Putamen (tissue), 1 donor: ENCODE data around the gene NECAB3.

Experiments
- DNase-seq: peaks from one replicate; pipeline ENCODE4 v3.0.0-alpha.2; 2016; ENCODE audit warnings: low spot score

Gene NECAB3

DNA sequence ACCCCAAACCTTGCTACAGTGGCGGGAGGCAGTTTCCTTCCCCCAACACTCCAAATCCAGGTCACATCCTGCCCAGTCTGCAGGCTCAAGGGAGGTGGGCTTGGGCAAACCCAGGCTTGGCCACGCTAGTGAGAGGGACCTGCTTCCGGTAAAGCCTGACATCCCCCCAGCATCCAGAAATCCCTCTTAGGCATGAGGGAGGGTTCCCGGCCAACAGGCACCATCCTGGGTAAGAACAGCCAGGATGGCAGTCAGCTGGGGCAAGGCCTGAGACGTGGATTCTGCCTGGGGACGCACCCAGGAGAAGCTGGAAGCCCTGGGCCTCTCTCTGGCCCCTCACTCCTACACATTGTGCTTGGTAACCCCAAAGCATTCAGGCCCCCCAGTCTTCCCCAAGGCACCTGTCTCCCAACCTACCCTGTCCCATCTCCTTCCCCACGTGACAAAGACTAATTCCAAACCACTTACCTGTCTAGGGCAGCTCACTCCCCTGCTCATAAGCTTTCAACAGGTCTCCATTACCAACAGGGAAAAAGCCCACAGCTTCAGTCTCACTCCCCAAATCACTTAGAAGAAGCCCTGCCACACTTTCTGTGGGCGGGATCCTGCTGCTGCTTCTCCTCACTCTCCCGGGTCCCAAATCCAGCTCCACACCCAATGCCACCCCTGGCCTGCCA is 10.0 kb downstream of the NECAB3 start:
- no peak for DNase-seq

- DNase-seq = peak; percentile 79
Measured at GRCh38 chr20:33663161-33664084, 10.8 kb downstream of the NECAB3 start.

DNA sequence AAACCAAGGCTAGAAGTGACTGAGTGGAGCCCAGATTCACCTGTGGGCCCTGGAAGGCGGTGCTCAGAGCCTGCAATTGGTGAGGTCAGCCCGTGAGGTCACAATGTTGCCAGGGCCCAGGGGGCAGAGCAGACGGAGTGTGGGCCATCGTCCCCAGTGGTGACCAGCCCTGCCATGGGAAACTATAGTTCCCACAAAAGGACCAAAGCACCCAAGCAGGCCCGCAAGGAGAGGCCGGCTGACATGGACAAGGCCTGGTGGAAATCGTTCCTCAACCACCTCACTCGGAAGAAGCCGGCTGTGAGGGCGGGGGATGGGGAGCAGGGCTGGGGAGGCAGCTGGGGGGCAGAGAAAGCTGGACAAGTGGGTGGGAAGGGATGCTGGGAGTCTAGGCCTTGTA is 12.1 kb downstream of the NECAB3 start, which contains the start of gene C20orf144:
TSS of gene C20orf144 (plus strand) at position 156 of the 400 bp plus-strand sequence. CDS start at position 175, 19 bp downstream.
- no peak for DNase-seq

DNA sequence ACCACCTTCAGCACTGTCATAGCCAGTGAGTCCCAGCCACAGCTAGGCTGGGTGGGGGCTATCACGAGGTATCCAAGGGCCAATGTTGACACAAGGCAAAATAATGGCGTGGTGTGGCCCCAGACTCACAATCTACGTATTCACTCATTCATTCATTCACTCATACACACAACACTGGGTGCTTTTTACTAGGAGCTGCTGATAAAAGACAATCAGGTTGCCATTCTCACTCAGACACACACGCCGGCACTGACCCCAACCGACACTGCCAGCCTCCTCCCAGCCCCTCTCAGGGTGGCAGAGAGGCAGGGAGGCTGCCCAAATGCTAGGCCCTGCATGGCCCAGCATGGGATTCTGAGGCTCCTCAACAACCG is 13.6 kb downstream of the NECAB3 start:
- DNase-seq = no peak

DNA sequence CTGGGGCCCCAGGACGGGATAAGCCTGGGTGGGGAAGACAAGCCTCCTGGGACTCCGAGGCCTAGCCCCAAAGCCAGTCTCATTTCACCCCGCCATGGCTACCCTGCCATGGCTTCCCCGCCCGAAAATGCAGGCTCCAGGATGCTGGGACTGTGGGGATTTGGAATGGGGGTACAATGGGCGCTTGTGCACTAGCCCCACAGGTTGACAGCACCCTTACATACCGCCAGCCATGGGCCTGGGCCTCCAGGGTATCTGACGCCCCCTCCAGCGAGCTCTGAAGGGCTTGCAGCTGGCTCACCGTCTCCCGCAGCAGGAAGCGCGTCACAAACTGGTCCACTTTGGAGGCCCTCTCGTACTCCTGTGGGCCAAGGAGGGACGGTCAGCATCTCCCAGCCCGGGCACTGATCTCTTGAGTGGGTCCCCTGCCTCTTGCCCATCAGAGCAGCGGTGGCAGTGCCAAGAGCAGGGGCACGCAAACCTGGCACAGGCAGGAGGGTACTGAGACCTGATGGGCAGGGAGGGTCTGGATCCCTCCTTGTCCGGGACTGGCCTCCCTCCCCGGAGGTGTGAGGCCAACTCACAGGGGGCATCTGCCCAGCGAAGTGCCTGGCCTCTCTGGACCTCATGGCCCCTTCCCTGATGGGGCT is 14.1 kb downstream of the NECAB3 start:
- DNase-seq = no peak

- no peak for DNase-seq
Measured at GRCh38 chr20:33659341-33660034, 14.7 kb downstream of the NECAB3 start.

DNA sequence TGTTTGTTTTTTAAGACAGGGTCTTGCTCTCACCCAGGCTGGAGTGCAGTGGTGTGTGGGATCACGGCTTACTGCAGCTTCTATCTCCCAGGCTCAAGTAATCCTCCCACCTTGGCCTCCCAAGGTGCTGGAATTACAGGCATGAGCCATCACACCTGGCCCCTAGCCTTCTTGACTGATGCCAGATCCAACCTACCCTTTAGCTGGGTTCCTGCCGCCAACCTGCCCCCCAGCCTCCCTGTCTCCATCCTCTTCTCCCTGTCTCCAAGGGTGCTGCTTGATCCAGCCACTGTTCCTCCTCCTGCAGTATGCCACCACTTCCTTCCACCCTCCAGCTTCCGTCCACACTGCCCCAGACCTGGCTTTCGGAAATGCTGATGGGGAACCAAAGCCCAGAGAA is 15.3 kb downstream of the NECAB3 start:
- no peak for DNase-seq

GRCh38 chr20:33658510-33658909 is 15.7 kb downstream of the NECAB3 start:
- DNase-seq = no peak

GRCh38 chr20:33657704-33658095 is 16.5 kb downstream of the NECAB3 start:
- no peak for DNase-seq

GRCh38 chr20:33656783-33657703 is 17.2 kb downstream of the NECAB3 start:
- no peak for DNase-seq

- DNase-seq = no peak
Measured at GRCh38 chr20:33656010-33656782, 18.0 kb downstream of the NECAB3 start.

DNA sequence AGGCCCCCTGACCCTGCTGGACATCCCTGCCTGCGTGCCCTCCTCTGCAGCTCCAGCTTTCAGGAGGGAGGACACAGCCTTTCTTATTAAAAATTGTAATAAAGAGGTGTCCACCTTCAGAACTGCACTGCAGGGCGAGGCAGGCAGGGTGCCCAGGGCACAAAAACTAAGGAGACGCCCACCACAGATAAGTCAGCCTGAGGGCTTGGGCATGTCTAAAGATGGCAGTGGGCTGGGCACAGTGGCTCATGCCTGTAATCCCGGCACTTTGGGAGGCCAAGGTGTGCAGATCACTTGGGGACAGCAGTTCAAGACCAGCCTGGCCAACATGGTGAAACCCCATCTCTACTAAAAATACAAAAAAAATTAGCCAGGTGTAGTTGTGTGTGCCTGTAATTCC is 19.1 kb downstream of the NECAB3 start:
- DNase-seq = no peak

DNA sequence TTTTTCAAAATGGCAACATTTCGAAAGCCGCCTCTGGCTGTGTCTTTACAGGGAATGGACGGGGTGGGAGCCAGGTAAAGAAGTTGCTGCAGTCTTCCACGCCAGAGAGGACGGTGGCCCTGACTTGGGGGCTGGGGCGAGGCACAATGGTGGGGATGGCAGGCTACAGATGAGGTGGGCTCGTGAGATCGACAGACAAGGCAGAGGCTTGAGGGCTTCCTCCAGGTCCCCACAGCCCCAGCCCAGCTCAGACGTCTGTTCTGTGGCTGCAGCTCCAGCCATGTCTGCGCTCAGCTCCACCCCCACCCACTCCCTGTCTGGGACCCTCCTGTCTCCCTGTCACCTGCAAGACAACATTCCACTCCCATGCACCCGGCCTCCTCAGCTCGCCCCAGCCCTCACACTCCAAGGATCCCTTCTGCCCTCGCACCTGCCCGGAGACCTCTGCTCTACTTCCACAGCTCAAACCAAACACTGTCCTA is 19.5 kb downstream of the NECAB3 start:
- DNase-seq = no peak

GRCh38 chr20:33653900-33654596 is 20.2 kb downstream of the NECAB3 start:
- no peak for DNase-seq

GRCh38 chr20:33653218-33653899 is 20.9 kb downstream of the NECAB3 start:
- no peak for DNase-seq

DNA sequence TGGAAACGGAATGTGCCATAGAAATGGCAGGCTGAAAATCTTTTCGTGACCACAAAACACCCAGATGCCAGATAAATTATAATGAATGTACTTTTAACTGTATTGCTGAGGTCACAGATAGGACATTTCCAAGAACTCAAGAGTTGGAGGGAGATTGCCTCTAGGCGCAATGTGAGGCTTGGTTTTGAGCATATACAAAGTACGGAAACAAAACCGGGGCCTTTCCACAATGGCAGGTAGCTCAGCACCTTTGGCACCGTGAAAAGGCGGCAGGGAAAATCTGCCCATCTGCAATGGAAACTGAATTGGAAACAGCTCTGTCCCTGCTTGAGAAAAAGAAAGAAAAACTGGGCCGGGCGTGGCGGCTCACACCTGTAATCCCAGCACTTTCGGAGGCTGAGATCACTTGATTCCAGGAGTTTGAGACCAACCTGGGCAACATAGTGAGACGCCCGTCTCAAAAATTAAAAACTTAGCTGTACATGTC is 22.6 kb downstream of the NECAB3 start:
- no peak for DNase-seq

DNA sequence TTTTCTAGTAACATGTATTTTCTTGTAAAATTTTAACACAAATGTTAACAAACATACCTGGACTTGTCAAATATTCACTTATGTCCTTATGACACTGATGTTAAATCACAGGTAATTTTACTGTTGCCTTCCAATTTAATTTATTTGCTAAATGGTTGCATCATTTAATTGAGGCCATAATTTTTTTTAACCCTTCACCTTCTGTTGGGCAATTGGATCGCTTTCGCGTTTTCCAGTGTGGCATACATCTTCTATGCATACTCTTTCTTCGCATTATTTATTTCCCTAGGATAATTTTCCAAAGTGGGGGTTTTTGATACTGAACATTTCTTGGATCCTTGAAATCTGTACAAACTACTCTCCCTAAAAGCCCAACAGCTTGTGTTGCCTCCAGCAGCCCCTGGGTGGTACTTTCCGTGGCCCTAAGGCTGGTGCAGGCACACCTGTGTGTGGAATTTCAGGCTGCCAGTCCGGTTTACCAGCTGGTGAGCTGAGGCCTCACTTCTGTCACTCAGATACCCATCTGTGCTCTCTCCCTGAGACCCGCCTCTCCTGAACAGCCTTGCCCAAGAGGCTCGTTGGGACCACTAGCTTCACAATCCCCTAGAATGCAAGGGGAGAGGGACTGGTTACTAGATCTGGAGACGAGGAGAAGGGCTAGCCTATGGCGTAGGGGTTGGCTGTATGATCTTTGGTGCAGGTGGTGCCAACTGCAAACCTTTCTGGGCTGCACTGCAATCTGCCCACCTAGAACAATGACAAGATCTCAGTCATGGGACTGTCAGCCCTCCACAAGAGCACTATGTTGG is 23.3 kb downstream of the NECAB3 start:
- no peak for DNase-seq
